B cell (primary cell): ENCODE results near the gene EXOC4. TPM values are rescaled to one million over a fixed set of nuclear protein-coding genes. Genes with fewer than 3 reads are reported as not detected.

Experiments used
- ATAC-seq: fragments of 200-7000 bp; cut with Tn5 transposase; one replicate; pipeline ENCODE4 v1.10.0; 2021; ENCODE audit warnings: low read depth, mild to moderate bottlenecking, moderate number of reproducible peaks, moderate library complexity
- CTCF ChIA-PET: fragments of 350-600 bp; sonication (Branson Sonifier 250); formaldehyde crosslinking; loops from one replicate; lab custom pipeline; 2021; ENCODE audit warnings: antibody characterized with exemption, inconsistent platforms; lab: Charles Lee
- POLR2A ChIA-PET: fragments of 350-600 bp; sonication (Branson Sonifier 250); formaldehyde crosslinking; loops from one replicate; lab custom pipeline; 2021; ENCODE audit warnings: antibody characterized with exemption; lab: Charles Lee
- DNase-seq: peaks from one replicate; pipeline ENCODE4 v3.0.0; 2013
- H2AFZ ChIP-seq: 2 replicates; pipeline ENCODE4 v1.6.1; 2012; ENCODE audit warnings: mild to moderate bottlenecking, low read depth, low read length; ENCODE audit not compliant: insufficient read depth, poor library complexity, severe bottlenecking
- H3K27ac ChIP-seq, 2 donors: 1 replicate in 1 of 2; 2 replicates in 1 of 2; pipeline ENCODE4 v1.5.1; 2012 to 2013; ENCODE audit warnings: low read length in 2 of 2, mild to moderate bottlenecking in 2 of 2, moderate library complexity in 1 of 2
- H3K27me3 ChIP-seq, 4 experiments: fragments of 200-600 bp in 1 of 4; sonication (generic) in 1 of 4; replicated peaks in 1 of 4; 1 replicate in 2 of 4; 2 replicates in 2 of 4; pipeline versions ENCODE4 v1.6.1 to v1.7.0; 2013 to 2016; ENCODE audit warnings: low read length in 3 of 4, mild to moderate bottlenecking in 2 of 4, mixed read lengths in 1 of 4, moderate library complexity in 1 of 4; ENCODE audit not compliant: insufficient read depth in 4 of 4, control insufficient read depth in 3 of 4; ENCODE audit errors: control extremely low read depth in 1 of 4
- H3K36me3 ChIP-seq, 2 experiments: replicated peaks in 1 of 2; 1 replicate in 1 of 2; 2 replicates in 1 of 2; pipeline versions ENCODE4 v1.6.1 to v1.7.1; 2013; ENCODE audit warnings: low read length in 1 of 2; ENCODE audit not compliant: insufficient read depth in 2 of 2, control insufficient read depth in 1 of 2; ENCODE audit errors: control extremely low read depth in 1 of 2, extremely low read depth in 1 of 2
- H3K4me1 ChIP-seq, 2 donors: fragments of 200-600 bp in 1 of 2; sonication (generic) in 1 of 2; 1 replicate in 1 of 2; 2 replicates in 1 of 2; pipeline versions ENCODE4 v1.5.1 to v1.6.1; 2013 to 2017; ENCODE audit warnings: low read length in 2 of 2; ENCODE audit not compliant: control insufficient read depth in 2 of 2, insufficient read depth in 2 of 2
- H3K4me2 ChIP-seq: replicated peaks from 2 replicates; pipeline ENCODE3; 2012; ENCODE audit warnings: mild to moderate bottlenecking, low read depth, low read length; ENCODE audit not compliant: poor library complexity, severe bottlenecking
- H3K4me3 ChIP-seq, 5 experiments: fragments of 200-600 bp in 1 of 5; sonication (generic) in 1 of 5; 1 replicate in 3 of 5; 2 replicates in 2 of 5; pipeline versions ENCODE4 v1.5.1 to v1.7.0; 2011 to 2016; ENCODE audit warnings: low read length in 4 of 5, mild to moderate bottlenecking in 4 of 5, low read depth in 2 of 5, control low read depth in 1 of 5, moderate library complexity in 1 of 5; ENCODE audit not compliant: insufficient read depth in 1 of 5; ENCODE audit errors: control extremely low read depth in 1 of 5, extremely low read depth in 1 of 5
- H3K79me2 ChIP-seq: fragments of 200-600 bp; sonication (generic); one replicate; pipeline ENCODE4 v1.6.0; 2016; ENCODE audit warnings: low read length; ENCODE audit not compliant: control insufficient read depth, insufficient read depth
- H3K9ac ChIP-seq: fragments of 200-600 bp; sonication (generic); 2 replicates; pipeline ENCODE4 v1.6.1; 2017; ENCODE audit warnings: mild to moderate bottlenecking, low read length, moderate library complexity
- H3K9me3 ChIP-seq, 3 donors: one replicate each; pipeline versions ENCODE4 v1.6.1 to v1.7.1; 2013; ENCODE audit warnings: low read length in 2 of 3; ENCODE audit not compliant: control insufficient read depth in 2 of 3, insufficient read depth in 1 of 3; ENCODE audit errors: control extremely low read depth in 1 of 3
- H4K20me1 ChIP-seq: 2 replicates; pipeline ENCODE4 v1.6.0; 2012; ENCODE audit warnings: mild to moderate bottlenecking, low read length; ENCODE audit not compliant: insufficient read depth, control insufficient read depth, poor library complexity, severe bottlenecking
- H3K27ac Mint-ChIP-seq: one replicate; pipeline ENCODE4 v1.8.0; 2021; ENCODE audit warnings: mixed read lengths
- H3K27me3 Mint-ChIP-seq: one replicate; pipeline ENCODE4 v1.8.0; 2021; ENCODE audit warnings: mixed read lengths
- H3K4me1 Mint-ChIP-seq: one replicate; pipeline ENCODE4 v1.8.0; 2021; ENCODE audit warnings: mixed read lengths
- H3K4me3 Mint-ChIP-seq: one replicate; pipeline ENCODE4 v1.8.0; 2021; ENCODE audit warnings: mixed read lengths
- H3K9me3 Mint-ChIP-seq: one replicate; pipeline ENCODE4 v1.8.0; 2022; ENCODE audit warnings: mixed read lengths; ENCODE audit not compliant: insufficient read depth
- CTCF ChIP-seq: fragments of 200-600 bp; IDR thresholded peaks from one replicate; pipeline ENCODE4 v1.8.0; 2022; ENCODE audit warnings: antibody characterized with exemption, mild to moderate bottlenecking
- EZH2 ChIP-seq: IDR thresholded peaks from 2 replicates; pipeline ENCODE4 v1.6.1; 2012; ENCODE audit warnings: borderline replicate concordance, low read depth, mild to moderate bottlenecking, moderate library complexity, low read length; ENCODE audit not compliant: insufficient read depth, poor library complexity, severe bottlenecking
- intact Hi-C: fragments of 100-400 bp; cut with micrococcal nuclease; formaldehyde crosslinking; loops from one replicate; pipeline ENCODE4 v1.10.0; 2022
- polyA plus RNA-seq: library from polyadenylated mRNA; depleted of rRNA; stranded (reverse); fragments of >200 nt; gene quantifications from 2 replicates; pipeline ENCODE4 v1.2.3, GENCODE V29; 2012
- total RNA-seq, 2 donors: library from RNA; stranded (reverse); fragments of 120-200 nt in 1 of 2; gene quantifications; 1 replicate in 1 of 2; 2 replicates in 1 of 2; pipeline versions ENCODE4 v1.2.3 to v1.2.4, GENCODE V29; 2013 to 2022

The EXOC4 gene
- total and polyA plus RNA-seq, 2 donors (not counting 1 experiment from before 2014, with no cell fraction given) = 16.7 to 135 TPM

DNA sequence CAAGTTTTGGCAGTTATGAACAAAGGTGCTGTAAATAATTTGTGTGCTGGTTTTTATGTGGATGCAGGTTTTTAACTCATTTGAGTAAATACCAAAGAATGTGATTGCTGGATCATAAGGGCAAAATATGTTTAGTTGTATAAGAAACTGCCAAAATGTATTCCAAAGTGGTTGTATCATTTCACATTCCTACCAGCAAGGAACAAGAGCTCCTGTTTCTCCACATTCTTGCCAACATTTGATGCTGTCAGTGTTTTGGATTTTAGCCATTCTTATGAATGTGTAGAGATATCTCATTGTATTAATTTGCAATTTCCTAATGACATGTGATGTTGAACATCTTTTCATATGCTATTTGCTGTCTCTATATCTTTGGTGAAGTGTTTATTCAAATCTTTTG is 666.9 kb downstream of the EXOC4 start:
- no peaks in the 10 kb centered on the region for H3K27me3 Mint-ChIP-seq
- peaks cover 5 to 15% (median 7%) of the 10 kb centered on the region in 3 donors for H3K9me3 ChIP-seq
- no peak overlapping the region for H3K4me3 ChIP-seq
- no peak overlapping the region for H3K9ac ChIP-seq
- no peak for DNase-seq
- H3K27me3 ChIP-seq = no peaks in the 10 kb centered on the region
- H3K4me3 Mint-ChIP-seq = no peak overlapping the region
- no peak overlapping the region for H3K4me2 ChIP-seq
- TF ChIP-seq CTCF (no peak), EZH2 (no peak)
- peaks cover 22% of the 10 kb centered on the region for H3K9me3 Mint-ChIP-seq
- H3K27ac Mint-ChIP-seq = no peak overlapping the region
- CTCF ChIA-PET = no interaction called here
- H4K20me1 ChIP-seq = no peaks in the 10 kb centered on the region
- no peaks in the 10 kb centered on the region for H3K4me1 Mint-ChIP-seq
- no peaks in the 10 kb centered on the region for H3K4me1 ChIP-seq
- no peak overlapping the region for H3K27ac ChIP-seq
- intact Hi-C loops = no loop called here
- ATAC-seq = no peak
- peaks cover 9 to 15% of the 10 kb centered on the region in 2 experiments for H3K36me3 ChIP-seq
- no peak overlapping the region for H2AFZ ChIP-seq
- no peaks in the 10 kb centered on the region for H3K79me2 ChIP-seq
- POLR2A ChIA-PET = no interaction called here

GRCh38 chr7:133921635-133922182 is 668.8 kb downstream of the EXOC4 start:
- Mint-ChIP-seq H3K27ac (no peak overlapping the region), H3K9me3 (peaks cover 22% of the 10 kb centered on the region), H3K4me1 (no peaks in the 10 kb centered on the region), H3K4me3 (no peak overlapping the region), H3K27me3 (no peaks in the 10 kb centered on the region)
- TF ChIP-seq CTCF (no peak), EZH2 (no peak)
- H3K4me1 ChIP-seq = no peaks in the 10 kb centered on the region
- H3K36me3 ChIP-seq = peaks cover 9 to 15% of the 10 kb centered on the region in 2 experiments
- no peak overlapping the region for H3K9ac ChIP-seq
- H3K27me3 ChIP-seq = no peaks in the 10 kb centered on the region
- H3K4me2 ChIP-seq = no peak overlapping the region
- no peak overlapping the region for H3K27ac ChIP-seq
- H2AFZ ChIP-seq = no peak overlapping the region
- H3K9me3 ChIP-seq = peaks cover 5 to 15% (median 7%) of the 10 kb centered on the region in 3 donors
- no peaks in the 10 kb centered on the region for H4K20me1 ChIP-seq
- ChIA-PET POLR2A (no interaction called here), CTCF (no interaction called here)
- ATAC-seq (no peak), DNase-seq (no peak)
- intact Hi-C loops = no loop called here
- H3K4me3 ChIP-seq = no peak overlapping the region
- H3K79me2 ChIP-seq = no peaks in the 10 kb centered on the region
